H1 (cell line): Measurements from ENCODE around the gene PCSK4. TPM values are rescaled to one million over a fixed set of nuclear protein-coding genes. Genes with fewer than 3 reads are reported as not detected.

Experiments used
- ASH2L ChIP-seq: fragments of 200-600, 300-600 bp; sonication (generic); IDR thresholded peaks from one replicate; pipeline ENCODE4 v1.7.1; 2017; ENCODE audit warnings: low read length
- SIX5 ChIP-seq: IDR thresholded peaks from 2 replicates; pipeline ENCODE4 v1.6.1; 2011; ENCODE audit warnings: mild to moderate bottlenecking, low read depth, low read length
- polyA plus RNA-seq, 7 experiments: library from polyadenylated mRNA; depleted of rRNA in 3 of 7; stranded (reverse) in 5 of 7; unstranded in 2 of 7; fragments of >200 nt in 5 of 7; fragments of 200-250 nt in 2 of 7; gene quantifications; 1 replicate in 5 of 7; 2 replicates in 1 of 7; 4 replicates in 1 of 7; pipeline versions ENCODE4 v1.2.1 to v1.2.3, GENCODE V29; 2011 to 2013; ENCODE audit warnings: missing spikeins in 2 of 7, mixed read lengths in 2 of 7
- total RNA-seq: library from RNA; stranded (reverse); fragmentation: NEBNext Ultra II Directional; extraction: Animal tissue kit (Norgen Biotek cat#: 25700); gene quantifications from 2 replicates; pipeline ENCODE4 v1.2.1, GENCODE V29; 2021
- TF ChIP-seq, protein P1 (sequence below): IDR thresholded peaks from 2 replicates; pipeline ENCODE4 v1.6.1; 2011; ENCODE audit warnings: low read length, improper control_type of control experiment

Gene PCSK4
- total and polyA plus RNA-seq, 2 of the 8 experiments (the other 6 are each of a cell fraction or from before 2014, with no cell fraction given) = 9.8 to 10.7 TPM

DNA sequence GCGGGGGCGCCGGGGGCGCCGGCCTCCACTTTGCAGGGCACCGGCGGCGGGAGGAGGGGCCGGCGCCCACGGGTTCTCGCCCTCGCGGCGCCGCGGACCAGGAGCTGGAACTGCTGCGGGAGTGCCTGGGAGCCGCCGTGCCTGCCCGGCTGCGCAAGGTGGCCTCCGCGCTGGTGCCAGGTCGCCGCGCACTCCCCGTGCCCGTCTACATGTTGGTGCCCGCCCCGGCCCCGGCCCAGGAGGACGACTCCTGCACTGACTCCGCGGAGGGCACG is 23.0 kb downstream of the PCSK4 start (continued):
- TF ChIP-seq, protein P1, sequence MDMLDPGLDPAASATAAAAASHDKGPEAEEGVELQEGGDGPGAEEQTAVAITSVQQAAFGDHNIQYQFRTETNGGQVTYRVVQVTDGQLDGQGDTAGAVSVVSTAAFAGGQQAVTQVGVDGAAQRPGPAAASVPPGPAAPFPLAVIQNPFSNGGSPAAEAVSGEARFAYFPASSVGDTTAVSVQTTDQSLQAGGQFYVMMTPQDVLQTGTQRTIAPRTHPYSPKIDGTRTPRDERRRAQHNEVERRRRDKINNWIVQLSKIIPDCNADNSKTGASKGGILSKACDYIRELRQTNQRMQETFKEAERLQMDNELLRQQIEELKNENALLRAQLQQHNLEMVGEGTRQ = no peak
- TF ChIP-seq SIX5 = no peak
- TF ChIP-seq ASH2L = no peak
